ENCODE measurements around the gene ISCU.
"Not testable (repeated sequence)": the region's sequence is repeated elsewhere in the genome, so short reads cannot be mapped to it uniquely, and the experiment has no call there.

The ISCU gene

GRCh38 chr12:108571609-108572165 is 9.3 kb downstream of the ISCU start:
- DNase-seq, result no peak

DNA sequence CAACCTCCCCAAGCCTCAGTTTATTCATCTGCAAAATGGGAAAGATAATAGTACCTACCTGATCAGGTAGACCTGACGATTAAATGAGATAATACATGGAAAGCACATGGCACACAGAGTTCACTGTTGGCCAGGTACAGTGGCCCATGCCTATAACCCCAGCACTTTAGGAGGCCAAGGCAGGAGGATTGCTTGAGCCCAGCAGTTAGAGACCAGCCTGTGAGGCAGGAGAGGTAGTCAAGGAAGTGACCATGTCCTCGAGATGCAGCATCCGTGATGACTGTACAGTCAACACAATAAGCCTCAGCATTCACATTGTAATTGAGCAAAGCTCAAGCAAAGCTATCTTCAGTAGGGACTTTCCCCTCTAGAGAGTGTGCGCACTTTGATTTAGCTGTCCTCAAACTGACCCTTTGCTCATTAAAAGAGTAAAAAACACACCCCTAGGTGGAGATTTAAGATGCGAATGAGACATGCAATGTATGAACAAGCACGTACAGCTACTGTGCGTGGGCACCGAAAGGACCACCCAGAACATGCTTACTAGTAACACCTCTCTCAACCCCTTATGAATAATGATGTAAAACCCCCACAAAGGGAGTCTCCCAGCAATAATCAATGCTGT is 9.9 kb downstream of the ISCU start:
- no peak for DNase-seq

DNA sequence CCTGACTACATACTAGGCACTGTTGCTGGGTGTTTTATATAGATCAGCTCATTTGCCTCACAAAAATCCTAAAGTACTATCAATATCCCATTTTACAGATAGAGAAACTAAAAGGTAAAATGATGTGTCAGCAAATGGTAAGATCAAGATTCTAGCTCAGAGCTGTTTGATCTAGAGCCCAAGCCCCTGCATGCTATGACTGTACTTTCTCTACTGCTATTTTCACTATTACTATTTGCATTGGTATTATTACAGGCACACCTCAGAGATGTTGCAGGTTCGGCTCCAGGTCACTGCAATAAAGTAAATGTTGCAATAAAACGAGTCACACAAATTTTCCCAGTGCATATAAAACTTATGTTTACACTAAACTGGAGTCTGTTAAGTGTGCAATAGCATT is 10.9 kb downstream of the ISCU start:
- no peak for DNase-seq

DNA sequence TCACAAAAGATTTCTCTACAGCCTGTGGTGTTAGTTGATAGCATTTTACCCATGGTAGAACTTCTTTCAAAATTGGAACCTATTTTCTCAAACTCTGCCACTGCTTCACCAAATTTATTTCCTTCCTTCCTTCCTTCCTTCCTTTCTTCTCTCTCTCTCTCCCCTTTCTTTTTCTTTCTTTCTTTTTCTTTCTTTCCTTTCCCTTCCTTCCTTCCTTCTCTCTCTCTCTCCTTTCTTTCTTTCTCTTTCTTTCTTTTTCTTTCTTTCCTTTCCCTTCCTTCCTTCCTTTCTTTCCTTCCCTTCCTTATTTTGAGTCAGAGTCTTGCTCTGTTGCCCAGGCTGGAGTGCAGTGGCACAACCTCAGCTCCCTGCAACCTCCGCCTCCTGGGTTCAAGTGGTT is 11.9 kb downstream of the ISCU start:
- not testable (repeated sequence) for DNase-seq

- DNase-seq, result no peak
These were observed 13.0 kb downstream of the ISCU start for GRCh38 chr12:108575199-108575912.

DNA sequence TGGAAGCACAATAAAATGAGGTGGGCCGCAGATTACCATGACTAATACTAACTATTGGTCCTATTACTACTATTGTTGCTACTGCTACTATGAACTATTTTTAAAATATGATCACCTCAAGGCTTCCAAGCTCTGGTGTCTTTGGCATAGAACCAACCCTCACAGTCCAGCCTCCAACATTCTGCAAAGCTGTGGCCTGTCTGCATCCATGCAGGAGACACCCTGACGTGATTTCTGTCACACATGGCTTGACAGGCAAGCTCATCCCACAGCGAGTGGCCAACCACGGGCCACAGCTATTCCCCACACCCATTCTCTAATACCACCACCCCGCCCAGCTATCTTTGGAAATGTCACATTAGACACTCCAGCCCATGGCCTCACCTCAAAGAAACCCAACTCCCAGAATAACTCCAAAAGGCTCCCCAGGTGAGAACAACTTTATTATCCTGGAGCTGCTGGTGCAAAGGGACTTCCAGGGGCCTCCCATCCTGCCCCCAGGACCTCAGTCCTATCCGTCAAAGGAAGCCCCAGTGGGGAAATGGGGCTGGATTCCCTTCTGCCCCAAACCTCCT is 14.4 kb downstream of the ISCU start:
- DNase-seq, result no peak

DNA sequence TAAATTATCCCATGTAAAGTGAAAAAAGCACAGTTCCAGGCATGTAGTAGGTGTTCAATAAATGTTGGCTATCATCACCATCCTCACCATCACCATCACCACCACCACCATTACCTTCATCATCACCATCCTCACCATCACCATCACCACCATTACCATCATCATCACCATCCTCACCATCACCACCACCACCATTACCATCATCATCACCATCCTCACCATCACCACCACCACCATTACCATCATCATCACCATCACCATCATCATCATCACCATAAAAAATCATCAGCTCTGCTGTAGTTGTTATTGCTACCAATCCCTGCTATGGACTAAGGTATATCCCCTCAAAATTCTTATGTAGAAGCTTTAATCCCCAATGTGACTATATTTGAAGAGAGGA is 15.1 kb downstream of the ISCU start:
- no peak for DNase-seq

- DNase-seq, result no peak
These were observed 15.9 kb downstream of the ISCU start for GRCh38 chr12:108578264-108578663.

DNA sequence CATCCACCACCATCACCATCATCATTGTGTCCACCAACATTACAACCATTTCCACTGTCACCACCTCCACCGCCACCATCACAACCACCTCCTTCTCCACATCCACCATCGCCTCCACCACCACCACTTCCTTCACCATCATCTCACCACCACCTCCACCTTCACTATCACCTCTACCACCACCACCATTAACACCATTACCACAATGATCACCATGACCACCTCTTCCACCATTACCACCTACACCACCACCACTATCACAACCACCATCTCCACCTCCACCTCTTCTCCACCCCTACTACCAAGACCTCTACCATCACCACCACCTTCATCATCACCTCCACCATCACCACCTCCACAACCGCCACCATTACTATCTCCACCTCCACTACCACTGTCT is 16.4 kb downstream of the ISCU start:
- DNase-seq, result no peak

GRCh38 chr12:108580531-108580930 is 18.1 kb downstream of the ISCU start:
- no peak for DNase-seq

- DNase-seq, result no peak
These were observed 19.2 kb downstream of the ISCU start for GRCh38 chr12:108581311-108582227.

- DNase-seq, result no peak
These were observed 20.1 kb downstream of the ISCU start for GRCh38 chr12:108582509-108582908.

DNA sequence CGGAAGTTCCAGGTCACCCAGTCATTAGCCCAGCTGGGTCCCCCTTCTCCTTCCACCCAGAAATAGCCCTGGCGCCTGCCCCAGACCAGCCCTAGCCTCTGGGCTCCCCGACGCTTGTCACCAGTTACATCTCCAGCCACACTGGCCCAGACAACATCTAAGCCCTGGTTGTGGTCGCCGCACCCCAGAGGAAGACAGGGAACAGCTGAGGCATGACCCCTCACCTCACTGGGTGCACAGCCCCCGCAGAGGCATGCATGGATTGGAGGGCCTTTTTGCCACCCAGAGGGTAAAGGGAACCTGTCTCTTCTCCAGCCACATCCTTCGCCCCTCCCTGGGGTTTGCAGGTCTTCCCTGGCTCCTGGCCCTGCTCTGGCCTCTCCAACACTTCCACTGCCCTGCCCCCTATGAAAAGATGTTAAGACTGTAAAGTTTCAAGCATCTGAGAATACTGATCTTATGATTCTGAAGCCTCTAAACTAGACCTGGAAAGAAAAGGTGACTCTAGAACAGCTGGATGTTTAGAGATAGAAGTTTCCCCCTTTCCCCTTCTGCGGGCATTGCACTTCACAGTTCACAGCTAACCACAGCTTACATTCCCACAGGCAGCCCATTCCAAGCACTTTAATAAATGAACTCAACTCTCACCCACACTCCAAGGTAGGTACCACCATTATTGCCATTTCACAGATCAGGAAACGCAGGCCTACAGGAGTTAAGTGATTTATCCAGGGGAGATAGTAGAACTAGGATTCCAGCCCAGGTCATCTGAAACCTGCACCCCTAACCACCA is 20.8 kb downstream of the ISCU start:
- DNase-seq, result no peak

DNA sequence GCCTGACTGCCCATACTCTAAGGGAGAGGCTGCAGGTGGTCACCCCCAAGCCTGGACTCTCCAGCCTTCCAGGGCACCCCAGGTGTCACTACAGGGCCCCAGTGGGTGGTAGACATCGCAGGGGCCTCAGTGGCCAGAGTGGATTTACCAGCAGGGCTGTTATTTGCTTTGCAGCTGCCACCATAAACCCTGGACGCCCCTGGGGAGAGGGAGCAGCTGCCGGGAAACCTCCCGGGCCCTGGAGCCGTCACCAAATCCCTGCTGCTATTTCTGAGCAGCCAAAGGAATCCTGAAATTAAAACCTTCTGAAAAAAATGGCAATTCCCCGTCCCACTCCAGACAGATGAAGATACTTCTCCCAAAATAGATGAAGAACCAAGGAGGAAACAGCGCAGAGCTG is 21.6 kb downstream of the ISCU start:
- DNase-seq, result peak; percentile 87

DNA sequence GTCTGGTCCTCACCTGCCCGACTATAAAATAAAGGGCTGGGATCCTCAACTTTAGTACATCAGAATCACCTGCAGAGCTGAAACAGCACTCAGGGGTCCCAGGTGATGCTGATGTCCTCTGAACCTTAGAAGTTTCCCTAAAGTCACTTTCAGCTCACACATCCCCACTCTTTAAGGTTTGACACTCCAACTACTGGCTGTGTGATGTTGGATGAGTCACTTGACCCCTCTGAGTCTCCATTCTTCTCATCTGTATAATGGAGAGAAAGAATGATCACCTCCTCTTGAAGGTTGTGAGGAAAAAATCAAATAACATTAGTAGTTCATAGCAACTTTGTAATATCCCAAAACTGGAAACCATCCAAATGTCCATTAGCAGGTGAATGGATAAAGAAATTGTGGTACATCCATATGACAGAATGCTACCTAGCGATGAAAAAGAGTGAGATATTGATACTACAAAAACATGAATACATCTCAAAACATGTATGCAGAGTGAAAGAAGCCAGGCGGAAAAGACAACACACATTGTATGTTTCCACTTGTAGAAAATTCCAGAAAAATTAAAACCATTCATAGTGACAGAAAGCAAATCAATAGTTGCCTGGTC is 22.2 kb downstream of the ISCU start:
- DNase-seq, result no peak

DNA sequence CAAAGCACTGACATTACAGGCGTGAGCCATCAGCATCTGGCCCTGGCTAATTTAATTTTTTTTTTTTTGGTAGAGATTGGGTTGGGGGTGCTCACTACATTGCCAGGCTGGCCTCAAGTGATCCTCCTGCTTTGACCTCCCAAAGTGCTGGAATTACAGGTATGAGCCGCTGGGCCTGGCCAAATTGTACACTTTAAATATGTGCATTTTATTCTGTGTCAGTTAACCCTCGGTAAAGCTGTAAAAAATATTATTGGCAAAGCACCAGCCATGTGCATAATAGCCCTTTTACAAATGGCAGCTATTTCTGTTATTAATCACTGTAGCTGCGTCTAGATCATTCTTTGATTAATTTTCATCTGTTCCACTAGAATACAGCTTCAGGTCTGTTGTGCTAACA is 23.5 kb downstream of the ISCU start:
- no peak for DNase-seq

GRCh38 chr12:108586306-108586705 is 23.9 kb downstream of the ISCU start:
- no peak for DNase-seq

DNA sequence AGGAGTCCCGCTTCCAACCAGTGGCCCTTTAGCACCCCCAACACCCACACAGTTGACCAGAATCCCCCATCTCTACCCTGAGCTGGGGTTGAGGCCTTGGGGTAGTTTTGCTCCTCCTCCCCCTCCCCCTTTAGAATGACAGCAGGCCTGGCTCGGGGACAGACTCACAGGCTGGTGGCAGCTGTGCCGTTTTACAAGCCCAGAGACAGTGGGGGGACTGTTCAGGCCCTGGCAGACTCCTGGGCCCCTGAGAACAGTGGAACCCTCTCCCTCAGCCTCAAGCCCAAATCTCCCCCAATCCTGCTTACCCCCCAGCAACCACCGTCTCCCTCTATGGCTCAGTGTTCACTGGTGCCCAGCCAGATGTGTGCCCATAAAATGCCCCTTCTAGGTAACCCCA is 25.4 kb downstream of the ISCU start:
- no peak for DNase-seq

DNA sequence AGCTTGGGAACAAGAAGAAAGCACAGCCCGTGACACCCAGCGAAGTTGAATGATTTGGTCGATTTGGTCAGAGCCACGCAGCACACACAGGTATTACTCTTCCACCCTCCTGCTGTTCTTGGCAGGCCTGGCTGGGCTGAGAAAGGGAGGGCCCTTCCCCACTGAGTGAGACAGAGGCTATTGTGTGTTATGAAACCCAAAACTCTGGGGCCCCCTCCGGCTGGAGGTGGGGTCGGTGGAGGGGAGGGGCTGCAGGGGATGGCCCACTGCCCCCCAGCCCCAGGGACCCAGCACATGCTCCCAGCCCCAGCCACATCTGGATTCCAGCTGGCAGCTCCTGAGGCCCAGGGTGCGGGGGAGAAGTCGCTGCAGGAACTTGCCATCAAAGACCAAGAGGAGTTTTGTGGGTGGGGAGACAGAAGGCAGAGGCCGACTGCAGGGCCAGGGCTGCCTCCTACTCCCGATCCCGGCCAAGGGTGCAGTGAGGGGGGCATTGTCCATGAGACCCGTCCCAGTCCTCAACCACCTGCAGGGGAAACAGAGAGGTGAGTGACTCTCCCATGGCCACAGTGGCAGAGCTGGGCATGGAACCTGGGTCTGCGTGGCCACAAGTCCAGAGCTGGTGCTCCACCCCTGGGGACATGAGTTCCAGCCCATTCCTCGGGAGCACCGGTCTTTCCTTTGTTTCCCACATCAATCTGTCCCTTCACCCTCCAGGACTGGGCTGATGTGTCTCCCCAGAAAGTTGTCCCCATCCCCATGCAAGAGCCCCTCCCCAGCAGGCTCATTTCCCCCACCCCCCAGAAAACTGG is 26.8 kb downstream of the ISCU start:
- peak; percentile 58 for DNase-seq

- no peak for DNase-seq
These were observed 27.4 kb downstream of the ISCU start for GRCh38 chr12:108589840-108590229.

DNA sequence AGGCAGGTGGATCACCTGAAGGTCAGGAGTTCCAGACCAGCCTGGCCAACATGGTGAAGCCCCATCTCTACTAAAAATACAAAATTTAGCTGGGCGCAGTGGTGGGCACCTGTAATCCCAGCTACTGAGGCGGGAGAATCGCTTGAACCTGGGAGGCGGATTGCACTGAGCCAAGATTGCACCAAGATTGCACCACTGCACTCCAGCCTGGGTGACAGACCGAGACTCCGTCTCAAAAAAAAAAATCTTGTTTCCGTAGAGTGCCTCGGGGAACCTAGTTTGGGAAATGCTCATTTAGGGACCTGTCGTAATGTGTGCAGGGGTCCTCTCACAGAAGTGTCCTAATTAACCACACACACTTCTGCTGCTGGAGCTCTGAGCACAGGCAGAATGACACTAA is 28.1 kb downstream of the ISCU start:
- not testable (repeated sequence) for DNase-seq
